NOMO-1 (cell line): ENCODE results near the gene TEDC2.
A peak's percentile ranks its signal among the peaks of the same experiment; 100 is the strongest.

Source experiments
- DNase-seq, 2 experiments: peaks; one replicate each; lab custom pipeline; 2025; ENCODE audit not compliant: unreplicated experiment in 2 of 2; lab: John Stamatoyannopoulos, UW

The TEDC2 gene

GRCh38 chr16:2508722-2509400, 49.0 kb downstream of the TEDC2 start:
- DNase-seq, result no peak

- DNase-seq, result no peak
Measured at GRCh38 chr16:2511128-2511800, 51.4 kb downstream of the TEDC2 start.

- no peak for DNase-seq
Measured at GRCh38 chr16:2511996-2512734, 52.3 kb downstream of the TEDC2 start.

DNA sequence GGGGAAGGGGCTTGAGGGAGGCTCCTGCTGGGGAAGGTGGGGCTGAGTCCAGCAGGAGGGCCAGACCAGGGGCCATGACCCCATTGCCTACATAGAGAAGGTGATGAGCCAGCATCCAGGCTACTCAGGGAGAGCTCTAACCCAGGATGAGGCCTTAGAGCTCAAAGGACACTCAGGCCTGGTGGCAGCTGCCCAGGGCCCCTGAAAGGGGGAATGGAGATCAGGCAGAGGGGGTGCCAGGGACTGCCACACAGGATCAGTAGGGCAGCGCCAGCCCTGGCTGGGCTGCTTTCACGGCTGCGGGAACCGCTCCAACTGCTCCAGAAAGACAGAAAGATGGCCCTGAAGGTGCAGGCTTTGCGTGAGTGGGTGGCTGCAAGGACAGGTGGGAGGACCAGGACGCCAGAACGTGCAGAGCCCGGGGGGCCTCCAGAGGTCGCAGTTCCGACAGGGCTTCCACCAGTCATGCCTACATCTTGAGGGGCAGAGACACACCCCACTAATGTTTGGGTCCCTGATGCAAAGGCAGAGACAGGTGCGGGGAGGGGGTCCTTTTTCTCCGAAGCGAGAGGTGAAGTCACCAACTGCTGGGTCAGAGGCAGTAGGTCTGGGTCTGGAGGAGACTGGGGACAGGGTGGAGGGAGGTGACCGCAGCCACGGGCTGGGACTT, 53.0 kb downstream of the TEDC2 start:
- no peak for DNase-seq

GRCh38 chr16:2513405-2514332, 53.8 kb downstream of the TEDC2 start, which contains the start of gene ATP6V0C:
TSS of gene ATP6V0C (plus strand) at chr16:2513952. CDS start at chr16:2514104, 152 bp downstream.
- peak; percentile 76 to 90 for DNase-seq
